Measurements from ENCODE around the gene ABTB2.
"Not testable (repeated sequence)": the region's sequence is repeated elsewhere in the genome, so short reads cannot be mapped to it uniquely, and the experiment has no call there.

ABTB2 gene

GRCh38 chr11:34232807-34233206, 125.0 kb downstream of the ABTB2 start:
- Mint-ChIP-seq H3K27me3 (no peaks in the 10 kb centered on the region), H3K36me3 (peaks cover 5% of the 10 kb centered on the region), H3K9me3 (no peaks in the 10 kb centered on the region), H3K4me3 (no peak overlapping the region), H3K27ac (peak overlapping the region; percentile 95), H3K4me1 (peaks cover 53% of the 10 kb centered on the region)
- ATAC-seq, result peak; percentile 25

DNA sequence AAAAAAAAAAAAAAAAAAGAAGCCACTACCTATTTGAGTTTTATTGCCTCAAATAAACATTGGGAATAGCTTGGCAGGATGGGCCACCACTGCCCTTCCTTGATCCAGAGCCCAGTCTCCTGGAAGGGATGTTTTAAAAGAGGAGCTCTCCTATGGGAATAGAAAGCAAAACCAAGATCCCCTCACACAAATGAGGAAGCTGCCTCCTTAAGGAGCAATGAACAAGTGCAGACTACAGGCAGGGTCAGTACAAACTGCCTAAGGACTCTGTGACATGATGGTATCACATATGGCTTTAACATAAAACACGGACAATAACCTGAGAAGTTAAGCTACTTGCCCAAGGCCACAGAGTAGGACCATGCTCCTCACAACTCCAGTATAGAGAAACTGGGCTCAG, 131.6 kb downstream of the ABTB2 start:
- Mint-ChIP-seq H3K4me3 (no peak overlapping the region), H3K36me3 (no peaks in the 10 kb centered on the region), H3K27me3 (no peaks in the 10 kb centered on the region), H3K27ac (no peak overlapping the region), H3K9me3 (no peaks in the 10 kb centered on the region), H3K4me1 (peaks cover 23% of the 10 kb centered on the region)
- ATAC-seq, result no peak

- H3K27me3 Mint-ChIP-seq, result no peaks in the 10 kb centered on the region
These were observed 132.7 kb downstream of the ABTB2 start for GRCh38 chr11:34225091-34225490.

GRCh38 chr11:34224434-34224966, 133.3 kb downstream of the ABTB2 start:
- no peak for ATAC-seq
- Mint-ChIP-seq H3K4me3 (no peak overlapping the region), H3K27ac (no peak overlapping the region), H3K4me1 (peaks cover 8% of the 10 kb centered on the region), H3K9me3 (no peaks in the 10 kb centered on the region), H3K36me3 (no peaks in the 10 kb centered on the region), H3K27me3 (no peaks in the 10 kb centered on the region)

More at GRCh38 chr11:34225091-34225490, 132.7 kb downstream of the ABTB2 start:
- Mint-ChIP-seq H3K9me3 (no peaks in the 10 kb centered on the region), H3K4me1 (peaks cover 12% of the 10 kb centered on the region), H3K4me3 (no peak overlapping the region), H3K27ac (no peak overlapping the region), H3K36me3 (no peaks in the 10 kb centered on the region)
- no peak for ATAC-seq

- H3K4me1 Mint-ChIP-seq, result peaks cover 8% of the 10 kb centered on the region
- H3K27ac Mint-ChIP-seq, result peak overlapping the region; percentile 5
- no peak overlapping the region for H3K4me3 Mint-ChIP-seq
- no peaks in the 10 kb centered on the region for H3K9me3 Mint-ChIP-seq
- no peaks in the 10 kb centered on the region for H3K36me3 Mint-ChIP-seq
- no peaks in the 10 kb centered on the region for H3K27me3 Mint-ChIP-seq
- ATAC-seq, result no peak
These were observed 133.9 kb downstream of the ABTB2 start for GRCh38 chr11:34223907-34224306.

DNA sequence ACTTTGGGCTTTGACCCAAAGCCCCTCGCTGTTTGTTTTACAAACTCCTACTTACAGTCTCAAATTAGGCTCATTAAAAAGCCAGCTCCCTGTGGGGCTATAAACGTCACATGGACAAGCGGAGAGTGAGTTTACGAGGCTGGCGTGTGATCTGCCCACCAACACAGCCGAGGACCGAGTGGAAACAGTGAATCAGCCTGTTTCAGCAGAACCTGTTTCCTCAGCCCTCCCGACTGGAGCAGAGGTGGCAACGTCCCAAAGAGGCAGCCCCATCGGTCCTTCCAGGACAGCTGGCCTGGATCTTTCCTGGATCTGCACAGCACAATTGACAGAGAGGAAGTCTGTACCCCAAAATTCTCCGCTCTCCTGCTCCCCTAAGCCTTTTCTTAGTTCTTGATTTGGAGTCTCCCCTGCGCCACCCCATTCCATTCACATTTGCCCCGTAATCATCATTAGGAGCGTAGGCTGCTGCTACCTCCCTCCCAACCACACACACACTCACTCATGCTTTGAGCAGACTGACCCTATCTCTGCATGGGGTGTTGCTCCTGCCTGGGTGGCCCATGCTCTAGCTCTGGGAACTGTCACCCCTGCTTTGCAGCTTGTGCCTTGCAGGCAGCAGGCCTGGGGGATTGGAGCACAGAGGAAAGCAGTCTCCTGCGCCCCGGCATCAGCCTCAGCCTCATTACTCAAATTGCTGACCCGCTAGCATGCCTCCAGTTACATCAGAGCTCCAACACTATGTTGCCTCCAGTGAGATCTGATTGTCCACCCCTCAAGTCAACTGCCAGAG, 134.6 kb downstream of the ABTB2 start:
- no peak overlapping the region for H3K4me3 Mint-ChIP-seq
- H3K27me3 Mint-ChIP-seq, result no peaks in the 10 kb centered on the region
- H3K27ac Mint-ChIP-seq, result peak overlapping the region; percentile 5
- H3K9me3 Mint-ChIP-seq, result no peaks in the 10 kb centered on the region
- ATAC-seq, result peak; percentile 63
- peaks cover 8% of the 10 kb centered on the region for H3K4me1 Mint-ChIP-seq
- no peaks in the 10 kb centered on the region for H3K36me3 Mint-ChIP-seq

DNA sequence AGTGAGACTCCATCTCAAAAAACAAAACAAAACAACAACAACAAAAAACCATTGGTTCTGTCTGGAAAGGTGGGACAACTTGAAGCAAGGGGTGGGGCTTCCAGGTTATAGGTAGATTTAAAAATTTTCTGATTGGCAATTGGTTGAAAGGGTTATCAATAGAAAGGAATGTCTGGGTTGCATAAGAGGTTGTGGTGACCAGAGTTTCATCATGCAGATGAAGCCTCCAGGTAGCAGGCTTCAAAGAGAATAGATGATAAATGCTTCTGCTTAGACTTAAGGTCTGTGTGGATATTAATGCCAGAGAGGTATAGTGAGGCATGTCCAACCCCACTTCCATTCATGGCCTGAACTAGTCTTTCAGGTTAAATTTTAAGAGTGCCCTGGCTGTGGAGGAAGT, 135.8 kb downstream of the ABTB2 start:
- Mint-ChIP-seq H3K36me3 (no peaks in the 10 kb centered on the region), H3K4me1 (peaks cover 8% of the 10 kb centered on the region), H3K27ac (no peak overlapping the region), H3K9me3 (no peaks in the 10 kb centered on the region), H3K27me3 (no peaks in the 10 kb centered on the region), H3K4me3 (no peak overlapping the region)
- ATAC-seq, result no peak

DNA sequence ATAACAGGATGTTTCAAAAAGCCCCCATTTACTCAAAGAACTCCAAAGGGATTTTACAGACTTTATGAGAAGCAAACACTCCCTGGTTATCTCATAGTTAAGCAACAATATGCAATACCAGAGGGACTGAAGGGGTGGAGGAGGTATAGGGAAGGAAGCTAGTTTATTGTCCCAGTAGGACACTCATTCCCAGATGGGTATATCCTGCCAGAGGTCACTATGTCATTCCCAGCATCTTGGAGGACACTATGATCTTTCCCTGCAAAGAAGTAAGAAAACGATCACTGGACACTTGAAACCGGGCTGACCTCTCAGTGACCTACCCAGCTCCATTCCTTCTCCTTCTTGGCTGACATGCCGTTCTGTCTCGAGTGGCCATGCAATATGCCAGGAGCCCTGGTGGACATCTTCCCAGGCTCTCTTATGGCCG, 137.9 kb downstream of the ABTB2 start:
- no peak overlapping the region for H3K4me3 Mint-ChIP-seq
- no peaks in the 10 kb centered on the region for H3K9me3 Mint-ChIP-seq
- H3K27me3 Mint-ChIP-seq, result no peaks in the 10 kb centered on the region
- ATAC-seq, result no peak
- H3K36me3 Mint-ChIP-seq, result no peaks in the 10 kb centered on the region
- peaks cover 12% of the 10 kb centered on the region for H3K4me1 Mint-ChIP-seq
- no peak overlapping the region for H3K27ac Mint-ChIP-seq

GRCh38 chr11:34219279-34219678, 138.5 kb downstream of the ABTB2 start:
- no peak for ATAC-seq
- no peaks in the 10 kb centered on the region for H3K36me3 Mint-ChIP-seq

DNA sequence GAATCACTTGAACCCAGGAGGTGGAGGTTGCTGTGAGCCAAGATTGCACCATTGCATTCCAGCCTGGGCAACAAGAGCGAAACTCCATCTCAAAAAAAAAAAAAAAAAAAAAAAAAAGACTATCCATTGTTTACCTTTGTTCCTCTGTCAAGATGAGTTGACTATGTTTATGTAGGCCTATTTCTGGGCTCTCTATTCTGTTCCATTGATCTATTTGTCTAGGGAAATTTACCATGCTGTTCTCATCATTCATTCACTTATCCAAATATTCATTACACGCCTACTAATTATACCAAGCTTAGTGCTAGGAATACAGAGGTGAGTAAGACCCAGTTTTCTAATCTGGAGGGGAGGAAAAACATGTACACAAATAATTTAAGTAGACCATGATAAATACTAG, 139.1 kb downstream of the ABTB2 start:
- not testable (repeated sequence) for ATAC-seq, H3K9me3 Mint-ChIP-seq
- peaks cover 21% of the 10 kb centered on the region for H3K4me1 Mint-ChIP-seq

More at GRCh38 chr11:34219279-34219678, 138.5 kb downstream of the ABTB2 start:
- no peak overlapping the region for H3K27ac Mint-ChIP-seq
- H3K4me1 Mint-ChIP-seq, result peaks cover 16% of the 10 kb centered on the region
- H3K27me3 Mint-ChIP-seq, result no peaks in the 10 kb centered on the region
- no peak overlapping the region for H3K4me3 Mint-ChIP-seq
- no peaks in the 10 kb centered on the region for H3K9me3 Mint-ChIP-seq

DNA sequence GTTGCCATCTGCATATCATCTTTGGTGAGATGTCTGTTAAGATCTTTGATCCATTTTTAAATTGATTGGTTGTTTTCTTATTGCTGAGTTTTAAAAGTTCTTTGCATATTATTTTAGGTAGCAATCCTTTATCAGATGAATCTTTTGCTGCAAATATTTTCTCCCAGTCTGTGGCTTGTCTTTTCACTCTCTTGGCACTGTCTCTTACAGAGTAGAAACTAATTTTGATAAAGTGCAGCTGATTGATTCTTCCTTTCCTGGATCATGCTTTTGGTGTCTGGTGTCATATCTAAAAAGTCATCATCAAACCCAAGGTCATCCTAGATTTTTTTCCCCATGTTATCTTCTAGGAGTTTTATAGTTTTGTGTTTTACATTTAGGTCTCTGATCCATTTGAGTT, 139.7 kb downstream of the ABTB2 start:
- Mint-ChIP-seq H3K4me1 (peaks cover 16% of the 10 kb centered on the region), H3K27me3 (no peaks in the 10 kb centered on the region), H3K27ac (no peak overlapping the region), H3K36me3 (no peaks in the 10 kb centered on the region), H3K4me3 (no peak overlapping the region), H3K9me3 (no peaks in the 10 kb centered on the region)
- ATAC-seq, result no peak

More for the DNA sequence above, 139.1 kb downstream of the ABTB2 start:
- not testable (repeated sequence) for H3K27me3 Mint-ChIP-seq, H3K27ac Mint-ChIP-seq, H3K4me3 Mint-ChIP-seq, H3K36me3 Mint-ChIP-seq

- no peaks in the 10 kb centered on the region for H3K36me3 Mint-ChIP-seq
- H3K27me3 Mint-ChIP-seq, result no peaks in the 10 kb centered on the region
- no peak overlapping the region for H3K27ac Mint-ChIP-seq
- no peak for ATAC-seq
- H3K9me3 Mint-ChIP-seq, result no peaks in the 10 kb centered on the region
- peaks cover 14% of the 10 kb centered on the region for H3K4me1 Mint-ChIP-seq
- no peak overlapping the region for H3K4me3 Mint-ChIP-seq
These were observed 141.1 kb downstream of the ABTB2 start for GRCh38 chr11:34216706-34217105.

DNA sequence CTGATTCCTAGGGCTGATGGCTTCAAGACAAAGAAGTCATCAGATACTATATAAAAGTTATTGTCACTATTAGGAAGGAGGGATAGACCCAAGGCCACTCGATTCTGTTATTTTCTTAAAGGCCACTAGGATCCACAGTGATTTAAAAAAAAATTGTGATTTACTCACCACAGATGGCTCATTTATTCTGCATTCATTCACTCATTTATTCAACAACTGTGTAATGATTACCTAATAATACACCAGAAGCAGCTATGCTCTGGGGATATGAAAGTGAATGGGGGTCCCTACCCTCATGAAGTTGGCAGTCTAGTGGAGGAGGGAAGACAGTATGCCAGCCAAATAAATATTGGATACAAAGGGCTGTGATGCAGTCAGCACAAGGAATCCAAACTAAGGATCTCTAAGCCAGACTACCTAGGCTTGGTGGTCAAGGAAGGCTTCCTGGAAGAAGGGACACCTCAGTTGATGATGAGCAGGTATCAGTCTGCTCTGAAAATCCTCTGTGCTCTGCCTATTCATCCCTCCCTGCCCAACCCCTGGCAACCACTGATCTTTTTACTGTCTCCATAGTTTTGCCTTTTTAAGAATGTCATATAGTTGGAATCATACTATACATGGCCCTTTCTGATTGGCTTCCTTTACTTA, 141.9 kb downstream of the ABTB2 start:
- no peaks in the 10 kb centered on the region for H3K9me3 Mint-ChIP-seq
- no peak overlapping the region for H3K27ac Mint-ChIP-seq
- H3K36me3 Mint-ChIP-seq, result no peaks in the 10 kb centered on the region
- ATAC-seq, result no peak
- H3K4me3 Mint-ChIP-seq, result no peak overlapping the region
- peaks cover 14% of the 10 kb centered on the region for H3K4me1 Mint-ChIP-seq
- no peaks in the 10 kb centered on the region for H3K27me3 Mint-ChIP-seq

DNA sequence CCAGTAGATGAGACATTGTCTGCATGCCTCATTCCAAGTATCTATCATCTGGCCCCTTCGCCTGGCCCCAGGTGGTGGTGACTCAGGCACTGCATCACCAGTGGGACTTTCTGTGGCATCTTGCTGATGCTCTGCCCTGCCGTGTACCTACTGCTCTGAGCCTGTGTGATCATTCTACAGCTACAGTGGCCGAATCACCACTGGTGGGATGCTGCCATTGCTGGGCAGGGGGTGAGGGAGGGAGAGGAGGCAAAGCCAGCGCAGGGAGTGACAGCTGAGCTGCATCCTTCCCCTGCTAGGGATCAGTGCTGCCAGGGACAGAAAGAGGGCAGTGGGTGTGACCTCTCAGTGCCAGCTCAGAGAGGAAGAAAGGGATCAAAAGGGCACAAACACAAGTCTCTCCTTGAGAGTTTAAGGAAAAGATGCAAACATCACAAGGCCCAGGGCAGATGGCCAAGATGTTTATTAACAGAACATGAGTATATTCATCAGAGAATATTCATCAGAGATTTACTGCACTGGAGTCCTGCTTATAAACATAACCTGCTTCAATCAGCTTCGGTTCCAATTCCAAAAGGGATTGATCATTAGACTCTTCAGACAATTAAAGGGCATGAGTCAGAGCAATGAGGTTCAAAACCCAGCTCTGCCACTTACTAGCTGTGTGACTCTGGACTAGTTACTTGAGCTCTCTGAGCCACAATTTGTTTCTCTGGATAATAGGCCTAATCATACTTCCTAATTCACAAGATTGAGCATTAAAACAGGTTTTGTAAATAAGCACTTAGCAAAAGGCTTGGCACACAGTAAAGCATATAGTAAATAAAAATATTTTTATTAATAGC, 142.6 kb downstream of the ABTB2 start:
- peak overlapping the region; percentile 33 for H3K27ac Mint-ChIP-seq
- no peaks in the 10 kb centered on the region for H3K9me3 Mint-ChIP-seq
- peaks cover 14% of the 10 kb centered on the region for H3K4me1 Mint-ChIP-seq
- peak; percentile 88 for ATAC-seq
- H3K4me3 Mint-ChIP-seq, result no peak overlapping the region
- H3K27me3 Mint-ChIP-seq, result no peaks in the 10 kb centered on the region
- H3K36me3 Mint-ChIP-seq, result no peaks in the 10 kb centered on the region

DNA sequence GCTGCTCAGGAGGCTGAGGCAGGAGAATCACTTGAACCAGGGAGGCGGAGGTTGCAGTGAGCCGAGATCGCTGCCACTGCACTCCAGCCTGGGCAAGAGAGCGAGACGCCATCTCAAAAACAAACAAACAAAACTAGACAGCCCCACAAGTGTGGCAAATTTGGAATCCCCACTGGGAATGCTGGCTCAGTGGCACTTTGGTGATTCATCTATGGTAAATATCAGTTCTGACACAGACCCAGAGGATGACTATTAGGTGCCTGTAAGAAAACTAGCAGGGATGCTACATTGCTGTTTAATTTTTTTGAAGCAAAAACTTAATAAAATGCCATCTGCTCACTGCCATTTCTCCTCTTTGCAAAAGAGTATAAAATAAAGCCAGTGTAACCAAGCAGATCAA, 144.4 kb downstream of the ABTB2 start:
- no peaks in the 10 kb centered on the region for H3K9me3 Mint-ChIP-seq
- H3K27me3 Mint-ChIP-seq, result no peaks in the 10 kb centered on the region
- H3K4me1 Mint-ChIP-seq, result peaks cover 21% of the 10 kb centered on the region
- no peaks in the 10 kb centered on the region for H3K36me3 Mint-ChIP-seq
- no peak overlapping the region for H3K4me3 Mint-ChIP-seq
- H3K27ac Mint-ChIP-seq, result no peak overlapping the region
- ATAC-seq, result no peak
